Peyer's patch (tissue), 4 donors: ENCODE results near the gene CNPY4.

Experiments
- POLR2A ChIP-seq, 2 donors: fragments of 450-650 bp; IDR thresholded peaks; one replicate each; pipeline ENCODE4 v1.5.1; 2017; ENCODE audit warnings: antibody characterized with exemption in 2 of 2, mild to moderate bottlenecking in 2 of 2, moderate library complexity in 2 of 2
- TF ChIP-seq, protein P1 (sequence below), 6 experiments: fragments of 450-650 bp in 4 of 6; fragments of 200-600 bp in 2 of 6; sonication (generic) in 1 of 6; IDR thresholded peaks; one replicate each; pipeline ENCODE4 v1.5.1; 2017 to 2019; ENCODE audit warnings: antibody characterized with exemption in 6 of 6, mild to moderate bottlenecking in 3 of 6, moderate library complexity in 1 of 6

GRCh38 chr7:100154651-100155491 lies 35.4 kb downstream of the CNPY4 start:
- TF ChIP-seq, protein P1, sequence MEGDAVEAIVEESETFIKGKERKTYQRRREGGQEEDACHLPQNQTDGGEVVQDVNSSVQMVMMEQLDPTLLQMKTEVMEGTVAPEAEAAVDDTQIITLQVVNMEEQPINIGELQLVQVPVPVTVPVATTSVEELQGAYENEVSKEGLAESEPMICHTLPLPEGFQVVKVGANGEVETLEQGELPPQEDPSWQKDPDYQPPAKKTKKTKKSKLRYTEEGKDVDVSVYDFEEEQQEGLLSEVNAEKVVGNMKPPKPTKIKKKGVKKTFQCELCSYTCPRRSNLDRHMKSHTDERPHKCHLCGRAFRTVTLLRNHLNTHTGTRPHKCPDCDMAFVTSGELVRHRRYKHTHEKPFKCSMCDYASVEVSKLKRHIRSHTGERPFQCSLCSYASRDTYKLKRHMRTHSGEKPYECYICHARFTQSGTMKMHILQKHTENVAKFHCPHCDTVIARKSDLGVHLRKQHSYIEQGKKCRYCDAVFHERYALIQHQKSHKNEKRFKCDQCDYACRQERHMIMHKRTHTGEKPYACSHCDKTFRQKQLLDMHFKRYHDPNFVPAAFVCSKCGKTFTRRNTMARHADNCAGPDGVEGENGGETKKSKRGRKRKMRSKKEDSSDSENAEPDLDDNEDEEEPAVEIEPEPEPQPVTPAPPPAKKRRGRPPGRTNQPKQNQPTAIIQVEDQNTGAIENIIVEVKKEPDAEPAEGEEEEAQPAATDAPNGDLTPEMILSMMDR (IDR thresholded peaks at IDR 0.05) = no peak
- TF ChIP-seq POLR2A (IDR thresholded peaks at IDR 0.05) = no peak
